Skeletal muscle satellite cell (primary cell): ENCODE data around the gene CNMD.

Source experiments
- H3K27me3 ChIP-seq: 2 replicates; pipeline ENCODE4 v1.7.0; 2013; ENCODE audit warnings: low read length; ENCODE audit not compliant: control insufficient read depth, insufficient read depth
- H3K36me3 ChIP-seq: 2 replicates; pipeline ENCODE4 v1.7.0; 2013; ENCODE audit warnings: mild to moderate bottlenecking, control low read depth, low read length; ENCODE audit not compliant: insufficient read depth
- H3K4me1 ChIP-seq: 2 replicates; pipeline ENCODE4 v1.7.0; 2013; ENCODE audit warnings: low read length; ENCODE audit not compliant: control insufficient read depth, insufficient read depth
- H3K4me2 ChIP-seq: 2 replicates; pipeline ENCODE4 v1.7.0; 2013; ENCODE audit warnings: mild to moderate bottlenecking, low read length
- H3K4me3 ChIP-seq: 2 replicates; pipeline ENCODE4 v1.7.0; 2013; ENCODE audit warnings: low read length
- H3K9ac ChIP-seq: 2 replicates; pipeline ENCODE4 v1.7.0; 2013; ENCODE audit warnings: mild to moderate bottlenecking, low read depth, low read length, moderate library complexity
- H3K9me3 ChIP-seq: replicated peaks from 2 replicates; pipeline ENCODE4 v1.7.0; 2013; ENCODE audit warnings: mild to moderate bottlenecking, control low read depth, low read length

CNMD gene

GRCh38 chr13:52673465-52673864 lies 66.2 kb downstream of the CNMD start:
- Histone ChIP-seq H3K4me2 (no peak overlapping the region), H3K9ac (no peak overlapping the region), H3K9me3 (no peaks in the 10 kb centered on the region), H3K27me3 (no peaks in the 10 kb centered on the region), H3K4me3 (no peak overlapping the region), H3K4me1 (no peaks in the 10 kb centered on the region), H3K36me3 (peaks cover 40% of the 10 kb centered on the region)

- no peaks in the 10 kb centered on the region for H3K27me3 ChIP-seq
- H3K4me2 ChIP-seq, result no peak overlapping the region
- no peaks in the 10 kb centered on the region for H3K4me1 ChIP-seq
- no peaks in the 10 kb centered on the region for H3K9me3 ChIP-seq
- no peak overlapping the region for H3K9ac ChIP-seq
- no peak overlapping the region for H3K4me3 ChIP-seq
- peaks cover 44% of the 10 kb centered on the region for H3K36me3 ChIP-seq
Measured at GRCh38 chr13:52670726-52671125, 68.9 kb downstream of the CNMD start.

GRCh38 chr13:52669677-52670076 lies 69.9 kb downstream of the CNMD start:
- H3K4me3 ChIP-seq, result no peak overlapping the region
- H3K4me1 ChIP-seq, result no peaks in the 10 kb centered on the region
- no peaks in the 10 kb centered on the region for H3K27me3 ChIP-seq
- no peak overlapping the region for H3K9ac ChIP-seq
- H3K36me3 ChIP-seq, result peaks cover 48% of the 10 kb centered on the region
- H3K4me2 ChIP-seq, result no peak overlapping the region
- no peaks in the 10 kb centered on the region for H3K9me3 ChIP-seq

- no peak overlapping the region for H3K4me2 ChIP-seq
- H3K36me3 ChIP-seq, result peaks cover 83% of the 10 kb centered on the region
- no peak overlapping the region for H3K4me3 ChIP-seq
- no peak overlapping the region for H3K9ac ChIP-seq
- no peaks in the 10 kb centered on the region for H3K27me3 ChIP-seq
- no peaks in the 10 kb centered on the region for H3K4me1 ChIP-seq
- H3K9me3 ChIP-seq, result no peaks in the 10 kb centered on the region
Measured at GRCh38 chr13:52665325-52665724, 74.3 kb downstream of the CNMD start.

- Histone ChIP-seq H3K4me1 (no peaks in the 10 kb centered on the region), H3K4me2 (no peak overlapping the region), H3K27me3 (no peaks in the 10 kb centered on the region), H3K9ac (no peak overlapping the region), H3K9me3 (no peaks in the 10 kb centered on the region), H3K36me3 (peaks cover 88% of the 10 kb centered on the region), H3K4me3 (no peak overlapping the region)
Measured at GRCh38 chr13:52664272-52664671, 75.3 kb downstream of the CNMD start.

GRCh38 chr13:52659340-52659739 lies 80.3 kb downstream of the CNMD start:
- Histone ChIP-seq H3K9me3 (no peaks in the 10 kb centered on the region), H3K9ac (no peak overlapping the region), H3K4me1 (peaks cover 8% of the 10 kb centered on the region), H3K36me3 (peaks cover 67% of the 10 kb centered on the region), H3K27me3 (no peaks in the 10 kb centered on the region), H3K4me2 (no peak overlapping the region), H3K4me3 (no peak overlapping the region)
